Lung (tissue), 12 donors: ENCODE data around the gene HECW1. TPM values are rescaled to one million over a fixed set of nuclear protein-coding genes. Genes with fewer than 3 reads are reported as not detected.

ENCODE experiments used
- ATAC-seq: fragments of 200-7000 bp; cut with Tn5 transposase; one replicate; pipeline ENCODE4 v1.9.1; 2020; ENCODE audit warnings: moderate number of reproducible peaks; ENCODE audit not compliant: insufficient read depth, low FRiP score
- DNase-seq, 3 donors: peaks; one replicate each; pipeline ENCODE4 v3.0.0-alpha.2; 2013 to 2017
- H3K27ac ChIP-seq, 2 donors: one replicate each; pipeline ENCODE4 v1.5.1; 2013; ENCODE audit warnings: mild to moderate bottlenecking in 2 of 2, moderate library complexity in 2 of 2, control low read depth in 1 of 2, inconsistent platforms in 1 of 2, low read depth in 1 of 2, low read length in 1 of 2
- H3K27me3 ChIP-seq, 3 donors: one replicate each; pipeline ENCODE4 v1.5.1; 2013; ENCODE audit warnings: low read length in 2 of 3; ENCODE audit not compliant: control insufficient read depth in 3 of 3, insufficient read depth in 3 of 3
- H3K36me3 ChIP-seq, 4 donors: one replicate each; pipeline ENCODE4 v1.5.1; 2013; ENCODE audit warnings: low read length in 4 of 4, mild to moderate bottlenecking in 1 of 4, moderate library complexity in 1 of 4; ENCODE audit not compliant: control insufficient read depth in 4 of 4, insufficient read depth in 4 of 4
- H3K4me1 ChIP-seq, 5 donors: one replicate each; pipeline ENCODE4 v1.5.1; 2013; ENCODE audit warnings: low read length in 5 of 5, mild to moderate bottlenecking in 2 of 5, moderate library complexity in 1 of 5; ENCODE audit not compliant: control insufficient read depth in 5 of 5, insufficient read depth in 5 of 5
- H3K4me3 ChIP-seq: one replicate; pipeline ENCODE4 v1.5.1; 2013; ENCODE audit warnings: mild to moderate bottlenecking, control low read depth, moderate library complexity
- H3K9ac ChIP-seq, 2 donors: one replicate each; pipeline ENCODE4 v1.5.1; 2013; ENCODE audit warnings: low read length in 2 of 2, control low read depth in 1 of 2; ENCODE audit not compliant: insufficient read depth in 1 of 2
- H3K9me3 ChIP-seq, 4 donors: one replicate each; pipeline ENCODE4 v1.5.1; 2013; ENCODE audit warnings: low read length in 3 of 4, mild to moderate bottlenecking in 1 of 4, moderate library complexity in 1 of 4; ENCODE audit not compliant: control insufficient read depth in 4 of 4, insufficient read depth in 3 of 4
- CTCF ChIP-seq: IDR thresholded peaks from 2 replicates; pipeline ENCODE4 v1.5.1; 2012; ENCODE audit warnings: mild to moderate bottlenecking; ENCODE audit errors: control extremely low read depth, extremely low read depth
- WGBS, 2 donors: extraction: QIAGEN DNeasy Blood & Tissue Kit; methylation state at CpG; one replicate each; pipeline ENCODE4 v1.1.7; 2013; 5-methylcytosine and 5-hydroxymethylcytosine counted together
- polyA plus RNA-seq, 2 donors: library from polyadenylated mRNA; stranded (reverse); fragments of 200-250 nt; gene quantifications; one replicate each; pipeline ENCODE4 v1.2.1, GENCODE V29; 2013
- total RNA-seq, 2 donors: library from RNA; depleted of rRNA in 1 of 2; stranded (reverse); fragments of >200 nt in 1 of 2; gene quantifications; one replicate each; pipeline ENCODE4 v1.2.1, GENCODE V29; 2014 to 2021
- donor health status: control.
- donor health status: control.
- donor health status: Bipolar disorder and iron deficiency.
- donor health status: healthy.
- donor health status: DM: yes; HTN: yes; CAD: no.

HECW1 gene
- total and polyA plus RNA-seq, 4 donors, result 0.05 to 0.21 (median 0.13) TPM

GRCh38 chr7:43085017-43085416, 27.4 kb upstream of the HECW1 start:
- H3K27ac ChIP-seq, result no peak overlapping the region
- 81 to 82% methylated on average over 2 of the region's 2 CpGs for WGBS, 2 donors
- no peak for TF ChIP-seq CTCF
- ATAC-seq, result no peak
- DNase-seq, result no peak
- no peaks in the 10 kb centered on the region for H3K4me1 ChIP-seq
- H3K27me3 ChIP-seq, result no peaks in the 10 kb centered on the region
- H3K9ac ChIP-seq, result no peak overlapping the region
- no peak overlapping the region for H3K4me3 ChIP-seq
- H3K36me3 ChIP-seq, result no peaks in the 10 kb centered on the region
- H3K9me3 ChIP-seq, result peaks cover 0 to 2% (median 0%) of the 10 kb centered on the region in 4 donors

- WGBS, 2 donors, result 82 to 87% methylated on average over 1 of the region's 1 CpG
- H3K9me3 ChIP-seq, result peaks cover 0 to 2% (median 0%) of the 10 kb centered on the region in 4 donors
- no peak overlapping the region for H3K27ac ChIP-seq
- H3K4me1 ChIP-seq, result no peaks in the 10 kb centered on the region
- no peak for ATAC-seq
- H3K36me3 ChIP-seq, result no peaks in the 10 kb centered on the region
- no peak overlapping the region for H3K9ac ChIP-seq
- TF ChIP-seq CTCF, result no peak
- no peak for DNase-seq
- no peaks in the 10 kb centered on the region for H3K27me3 ChIP-seq
- no peak overlapping the region for H3K4me3 ChIP-seq
Observed at GRCh38 chr7:43085992-43086391, 26.5 kb upstream of the HECW1 start.

GRCh38 chr7:43092819-43093218, 19.6 kb upstream of the HECW1 start:
- WGBS, 2 donors, result 64 to 86% methylated on average over 1 of the region's 1 CpG
- DNase-seq (no peak), ATAC-seq (no peak)
- Histone ChIP-seq H3K9me3 (peaks cover 0 to 2% (median 1%) of the 10 kb centered on the region in 4 donors), H3K27ac (no peak overlapping the region), H3K9ac (no peak overlapping the region), H3K4me3 (no peak overlapping the region), H3K4me1 (no peaks in the 10 kb centered on the region), H3K27me3 (no peaks in the 10 kb centered on the region), H3K36me3 (no peaks in the 10 kb centered on the region)
- TF ChIP-seq CTCF, result no peak

- H3K27ac ChIP-seq, result no peak overlapping the region
- peaks cover 0 to 2% (median 0%) of the 10 kb centered on the region in 4 donors for H3K9me3 ChIP-seq
- H3K27me3 ChIP-seq, result no peaks in the 10 kb centered on the region
- WGBS, 2 donors, result 57 to 71% methylated on average over 4 of the region's 4 CpGs
- H3K36me3 ChIP-seq, result no peaks in the 10 kb centered on the region
- H3K4me3 ChIP-seq, result no peak overlapping the region
- DNase-seq (no peak), ATAC-seq (no peak)
- no peak for TF ChIP-seq CTCF
- H3K4me1 ChIP-seq, result no peaks in the 10 kb centered on the region
- H3K9ac ChIP-seq, result no peak overlapping the region
Observed at GRCh38 chr7:43096875-43097274, 15.6 kb upstream of the HECW1 start.
